T-helper 9 cell (primary cell): Measurements from ENCODE around the gene RUNX1.

Source experiments
- DNase-seq: peaks from one replicate; pipeline ENCODE4 v3.0.0-alpha.2; 2020

The RUNX1 gene

DNA sequence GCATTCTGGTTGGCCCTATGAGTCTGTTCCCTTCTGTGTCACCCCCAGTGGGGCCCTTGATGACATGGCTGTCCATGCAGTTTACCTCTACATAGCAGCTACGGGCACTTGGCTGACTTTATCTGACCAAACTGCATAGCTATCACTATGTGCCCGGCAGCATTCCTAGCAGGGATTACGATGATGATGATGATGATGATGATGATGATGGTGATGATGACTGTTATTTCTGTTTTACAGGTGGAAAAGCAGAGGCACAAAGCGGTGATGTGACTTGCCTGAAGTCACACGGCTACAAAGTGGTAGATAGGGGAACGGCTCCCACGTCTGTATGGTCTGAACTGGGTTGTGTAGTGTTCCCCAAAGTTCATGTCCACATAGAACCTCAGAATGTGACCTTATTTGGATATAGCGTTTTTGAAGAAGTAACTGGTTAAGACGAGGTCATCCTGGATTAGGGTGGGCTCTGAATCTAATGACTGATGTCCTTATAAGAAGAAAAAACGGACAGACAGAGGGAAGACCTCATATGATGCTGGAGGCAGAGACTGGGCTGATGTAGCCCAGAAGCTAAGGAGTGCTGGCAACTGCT, 57.6 kb downstream of the RUNX1 start:
- no peak for DNase-seq

DNA sequence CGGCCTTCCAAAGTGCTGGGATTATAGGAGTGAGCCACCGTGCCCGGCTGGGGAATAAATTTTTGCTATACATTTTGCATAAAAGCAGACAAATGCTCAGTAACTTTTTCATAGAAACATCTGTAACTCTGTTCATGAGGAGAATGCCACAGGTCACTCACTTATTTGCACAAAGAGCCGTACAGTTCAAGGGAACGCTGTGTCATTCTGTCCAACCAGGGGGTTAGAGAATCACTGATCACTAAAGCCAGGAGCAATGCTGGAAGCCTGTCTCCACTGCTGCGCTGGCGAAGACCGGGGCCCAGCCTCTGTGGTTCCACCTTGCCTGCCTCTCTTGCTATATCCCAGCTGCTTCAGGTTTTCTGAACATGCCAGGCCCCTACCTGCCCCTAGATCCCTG, 58.3 kb downstream of the RUNX1 start:
- no peak for DNase-seq

DNA sequence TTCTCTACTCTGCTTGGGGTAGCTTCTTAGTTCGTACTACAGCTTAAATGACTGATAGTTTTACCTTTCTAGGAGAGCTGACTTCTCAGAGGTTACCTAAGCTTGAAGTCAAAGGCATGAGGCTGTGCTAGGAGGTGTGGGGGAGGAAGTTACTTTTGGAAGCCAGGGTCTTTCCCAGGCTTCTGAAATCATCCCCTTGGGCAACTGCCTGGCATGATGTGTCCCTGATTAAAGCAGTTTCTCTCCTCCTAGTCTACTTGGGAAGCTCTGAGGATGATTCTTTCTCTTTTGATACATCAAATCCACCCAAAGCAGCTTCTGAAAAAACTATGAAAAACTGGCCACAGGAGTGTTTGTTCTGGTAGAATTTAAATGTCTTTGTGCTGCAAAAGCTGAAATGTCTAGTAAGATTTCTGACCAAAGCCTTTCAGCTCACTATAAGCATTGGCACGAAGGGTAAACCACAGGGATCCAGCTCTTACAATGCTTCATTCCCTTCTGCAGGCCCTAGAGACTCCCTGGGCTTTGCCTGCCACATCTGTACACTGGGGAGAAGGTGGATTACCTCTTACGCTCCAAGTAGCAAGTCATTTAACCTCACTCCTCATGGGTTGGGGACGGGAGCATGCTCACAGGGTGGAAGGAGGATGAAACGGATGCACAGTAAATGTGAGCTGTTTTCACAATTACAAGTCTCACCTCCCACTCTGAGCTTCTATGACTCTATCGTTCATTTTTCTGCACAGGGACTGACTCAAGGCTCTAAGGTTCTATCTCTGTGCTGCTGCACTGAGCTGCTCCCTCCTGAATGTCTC, 59.6 kb downstream of the RUNX1 start:
- DNase-seq, result no peak

DNA sequence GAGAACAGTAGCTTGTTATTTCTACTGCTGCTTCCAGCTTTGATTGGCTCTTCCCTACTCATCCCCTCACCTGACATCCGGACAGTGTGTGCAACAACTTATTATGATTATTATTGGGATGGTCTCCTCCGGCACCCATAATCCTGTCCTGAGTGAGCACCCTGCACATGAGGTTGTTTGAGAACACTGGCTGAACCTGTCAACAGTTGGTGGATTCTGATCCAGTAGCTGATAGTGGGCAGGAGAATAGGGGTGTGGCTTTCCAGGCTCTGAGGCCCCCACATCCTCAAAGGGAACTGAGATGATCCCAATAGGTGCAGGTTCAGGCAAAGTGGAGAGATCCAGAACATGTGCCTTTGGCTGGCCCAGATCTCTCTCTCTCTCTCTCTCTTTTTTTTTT, 60.5 kb downstream of the RUNX1 start:
- no peak for DNase-seq

DNA sequence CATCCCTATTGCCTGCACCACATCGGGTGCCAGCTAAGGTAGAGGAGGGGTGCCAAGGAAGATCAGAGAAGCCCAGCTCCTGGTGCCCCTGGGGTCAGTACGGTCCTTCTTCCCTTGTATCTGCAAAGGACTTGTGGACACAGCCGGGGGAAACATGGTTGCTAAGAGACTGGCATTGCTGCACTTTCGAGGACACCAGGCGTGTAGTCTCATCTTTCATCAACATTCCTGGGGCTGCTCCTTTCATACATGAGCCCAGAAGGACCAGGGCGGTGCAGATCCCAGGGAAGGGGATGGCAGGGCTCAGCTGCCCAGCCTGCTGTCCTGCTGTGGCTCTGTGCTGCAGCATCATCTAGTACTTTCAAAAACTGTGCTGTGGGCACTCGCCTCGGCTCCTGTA, 61.0 kb downstream of the RUNX1 start:
- DNase-seq, result no peak

DNA sequence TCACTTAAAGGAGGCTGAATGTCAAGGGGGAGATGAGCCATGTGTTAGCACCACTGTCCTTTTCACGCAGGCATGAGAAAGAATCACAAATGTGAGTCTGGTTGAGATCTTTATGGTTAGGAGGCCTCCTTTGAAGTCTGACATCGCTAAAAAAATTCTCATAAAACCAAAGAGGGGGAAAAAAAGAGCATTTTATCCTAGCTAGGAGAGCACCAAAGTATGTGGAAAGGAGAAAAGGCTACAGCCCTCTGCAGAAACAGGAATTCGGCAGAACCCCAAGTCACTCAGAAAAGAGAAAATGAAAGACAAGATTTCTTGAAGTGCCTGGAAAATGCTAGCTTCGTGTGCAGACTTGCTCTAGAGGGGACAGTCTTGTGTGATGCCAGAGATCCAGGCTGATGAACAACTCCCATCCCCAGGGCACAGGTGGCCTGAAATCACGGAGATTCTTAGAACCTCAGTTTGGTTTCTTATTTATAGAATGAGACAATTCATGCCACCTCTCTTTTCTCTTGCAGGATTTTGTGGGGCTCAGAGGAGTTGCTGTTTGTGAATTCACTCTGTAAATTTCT, 61.5 kb downstream of the RUNX1 start:
- no peak for DNase-seq

DNA sequence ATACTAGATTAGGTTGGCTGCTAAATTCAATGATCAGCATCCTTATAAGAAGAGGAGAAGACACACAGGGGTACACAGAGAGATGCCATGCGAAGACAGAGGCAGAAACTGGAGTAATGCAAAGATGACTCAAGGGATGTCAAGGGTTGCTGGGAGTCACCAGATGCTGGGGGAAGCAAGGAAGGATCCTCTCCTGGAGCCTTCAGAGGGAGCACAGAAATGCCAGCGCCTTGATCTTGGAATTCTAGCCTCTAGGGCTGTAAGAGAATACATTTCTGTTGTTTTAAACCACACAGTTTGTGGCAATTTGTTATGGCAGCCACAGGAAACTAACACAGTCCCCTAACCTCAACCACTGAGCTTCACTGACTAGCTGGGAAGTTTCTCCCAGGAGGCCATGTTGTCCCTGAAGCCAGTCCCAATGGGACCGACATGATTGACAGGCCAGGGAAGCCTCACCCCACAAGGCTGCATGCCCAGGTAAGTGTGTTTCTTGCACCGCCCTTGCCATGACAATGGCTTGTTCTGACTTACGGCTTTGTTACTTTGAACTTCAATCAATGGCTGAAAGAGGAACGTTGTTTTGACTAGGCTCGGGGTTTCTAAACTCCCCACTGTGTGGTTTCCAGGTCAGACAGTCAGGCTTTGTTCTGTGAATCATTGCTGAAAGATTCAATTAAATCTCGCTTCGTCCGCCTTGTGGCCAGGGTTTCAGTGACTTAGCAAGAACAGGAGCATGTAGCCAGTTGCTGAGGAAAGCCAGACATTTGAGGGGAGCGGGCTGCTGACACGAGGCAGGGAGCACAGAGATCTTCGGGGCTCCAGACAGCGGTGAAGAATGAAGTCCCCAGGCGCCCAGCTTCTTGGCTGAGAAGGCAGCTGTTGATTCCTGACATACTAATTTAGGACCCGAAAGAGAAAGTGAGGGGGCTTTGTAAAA, 62.3 kb downstream of the RUNX1 start:
- peak; percentile 42 for DNase-seq

DNA sequence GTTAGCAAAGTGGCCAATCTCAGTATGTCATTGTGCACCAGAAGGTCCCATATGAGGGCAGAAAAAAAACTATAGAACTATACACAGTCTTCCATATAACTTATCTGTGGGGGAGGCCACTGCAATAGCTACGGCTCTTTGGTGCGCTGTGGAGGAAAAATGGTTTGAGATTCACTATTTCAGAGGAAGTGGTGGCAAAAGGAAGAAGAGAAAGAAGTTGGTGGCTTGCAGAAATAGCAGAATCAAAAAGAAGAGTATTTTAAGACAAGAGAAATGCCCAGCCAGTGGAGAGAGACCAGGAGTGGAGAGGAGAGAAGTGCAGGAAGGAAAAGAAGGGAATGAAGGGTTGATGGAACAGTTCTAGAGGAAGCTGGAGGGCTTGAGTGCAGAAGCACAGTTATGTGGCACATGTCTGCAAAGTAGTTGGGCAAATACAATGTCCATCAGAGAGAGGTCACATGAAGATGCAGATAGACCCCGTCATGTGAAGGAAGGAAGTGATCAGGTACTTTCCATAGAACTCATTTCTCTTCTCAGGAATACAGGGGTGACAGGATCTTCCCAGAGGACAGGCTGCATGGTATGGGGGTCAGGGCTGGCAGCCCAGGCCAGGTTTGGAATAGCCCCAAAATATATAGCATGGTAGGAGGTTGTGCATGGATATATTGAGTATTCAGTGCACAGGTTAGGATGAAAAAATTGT, 64.6 kb downstream of the RUNX1 start:
- no peak for DNase-seq

DNA sequence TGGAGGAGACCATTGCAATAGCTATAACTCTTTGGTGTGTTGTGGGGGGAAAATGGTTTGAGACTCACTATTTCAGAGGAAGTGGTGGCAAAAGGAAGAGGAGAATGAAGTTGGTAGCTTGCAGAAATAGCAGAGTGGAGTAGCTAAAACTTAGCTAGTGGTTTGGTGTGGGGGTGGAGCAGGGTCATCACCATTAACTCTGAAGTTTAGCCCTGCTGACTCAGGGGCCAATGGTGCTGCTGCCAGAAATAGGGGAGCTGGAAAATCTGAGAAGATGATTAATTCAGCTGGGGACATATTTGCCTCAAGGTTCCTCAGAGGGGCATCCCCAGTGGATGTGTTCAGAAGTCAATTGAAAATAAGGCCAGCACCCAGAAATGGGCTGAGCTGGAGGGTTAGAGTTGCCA, 65.4 kb downstream of the RUNX1 start:
- DNase-seq, result no peak

DNA sequence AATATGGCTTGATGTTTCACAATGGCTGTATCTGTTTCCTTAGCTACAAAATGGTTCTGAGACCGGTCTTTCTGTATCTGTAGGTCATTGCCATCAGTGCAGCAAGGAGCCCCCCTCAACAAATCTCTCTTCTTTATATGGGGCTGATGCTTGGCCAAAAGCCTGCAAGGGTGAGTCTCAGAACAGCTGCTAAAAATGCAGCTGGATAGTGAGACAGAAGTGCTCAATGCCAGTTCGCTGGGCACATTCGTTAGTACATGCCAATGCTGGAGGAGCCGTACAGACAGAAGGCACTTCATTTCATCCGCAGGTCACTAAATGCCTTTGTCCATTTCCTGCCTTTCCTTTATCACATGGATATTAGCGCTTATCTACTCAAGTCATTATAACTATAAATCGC, 67.3 kb downstream of the RUNX1 start:
- DNase-seq, result no peak

DNA sequence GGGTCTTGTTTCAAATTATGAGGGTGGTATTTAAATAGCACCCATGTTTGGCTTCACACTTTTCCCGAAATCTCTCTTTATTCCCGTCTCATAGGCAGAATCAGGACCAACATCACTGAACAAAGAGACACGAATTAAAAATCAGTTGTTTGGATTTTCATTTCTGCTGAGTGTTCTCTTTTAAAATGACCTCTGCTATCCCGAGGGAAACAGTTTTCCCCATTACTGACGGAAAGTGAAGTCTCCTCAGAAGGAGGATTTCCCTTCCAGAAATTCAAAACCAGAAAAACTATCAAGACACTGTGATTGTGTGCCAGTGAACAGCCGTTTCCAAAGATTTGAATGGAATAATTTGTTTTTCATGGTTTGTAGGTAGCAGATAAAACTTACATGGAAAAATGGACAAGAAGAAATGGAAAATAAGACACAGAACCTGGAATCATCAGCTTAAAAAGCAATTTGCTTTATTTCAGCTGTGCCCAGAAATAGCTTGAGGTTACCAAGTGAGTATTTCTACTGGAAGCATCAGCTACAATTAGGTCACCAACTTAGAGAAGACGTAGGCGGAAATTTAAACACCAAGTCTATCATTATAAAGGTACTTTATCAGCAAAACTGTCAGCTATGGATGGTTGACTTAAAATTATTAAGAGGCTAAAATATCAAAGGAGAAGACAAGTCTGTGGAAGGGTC, 68.5 kb downstream of the RUNX1 start:
- no peak for DNase-seq

DNA sequence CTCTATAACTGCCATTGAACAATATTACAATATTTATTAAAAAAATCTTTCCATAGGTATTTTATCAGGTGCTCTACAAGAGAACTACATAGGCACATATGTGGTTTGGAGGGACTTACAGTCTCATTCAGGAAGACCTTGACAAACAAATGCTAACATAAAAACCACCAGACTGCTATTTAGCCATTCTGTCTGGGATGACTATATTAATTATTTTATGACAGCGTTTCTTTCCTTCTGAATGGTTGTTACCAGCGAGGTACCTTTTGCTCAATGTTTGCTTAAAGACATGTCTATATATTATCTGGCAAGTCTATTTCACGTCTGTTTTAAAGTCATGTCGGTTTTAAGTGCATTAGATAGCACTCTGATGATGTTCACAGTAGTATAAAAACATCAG, 69.7 kb downstream of the RUNX1 start:
- DNase-seq, result no peak

DNA sequence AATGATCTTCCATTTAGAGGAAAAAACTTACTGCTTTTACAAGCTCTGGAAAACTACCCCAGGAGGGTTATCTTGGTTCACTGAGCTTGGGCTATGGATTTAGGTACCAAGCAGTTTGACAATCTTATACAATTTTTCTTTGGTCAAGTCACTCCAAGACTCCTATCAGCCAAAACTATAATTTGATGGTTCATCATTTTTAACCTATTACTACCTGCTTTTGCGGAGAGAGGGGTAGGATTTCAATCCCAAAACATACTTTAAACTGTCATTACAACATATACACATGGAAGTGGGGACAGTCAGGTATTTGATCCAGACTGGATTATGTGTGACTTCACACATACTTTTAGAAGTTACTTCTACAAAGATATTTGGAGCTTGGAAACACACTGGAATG, 71.8 kb downstream of the RUNX1 start:
- no peak for DNase-seq

DNA sequence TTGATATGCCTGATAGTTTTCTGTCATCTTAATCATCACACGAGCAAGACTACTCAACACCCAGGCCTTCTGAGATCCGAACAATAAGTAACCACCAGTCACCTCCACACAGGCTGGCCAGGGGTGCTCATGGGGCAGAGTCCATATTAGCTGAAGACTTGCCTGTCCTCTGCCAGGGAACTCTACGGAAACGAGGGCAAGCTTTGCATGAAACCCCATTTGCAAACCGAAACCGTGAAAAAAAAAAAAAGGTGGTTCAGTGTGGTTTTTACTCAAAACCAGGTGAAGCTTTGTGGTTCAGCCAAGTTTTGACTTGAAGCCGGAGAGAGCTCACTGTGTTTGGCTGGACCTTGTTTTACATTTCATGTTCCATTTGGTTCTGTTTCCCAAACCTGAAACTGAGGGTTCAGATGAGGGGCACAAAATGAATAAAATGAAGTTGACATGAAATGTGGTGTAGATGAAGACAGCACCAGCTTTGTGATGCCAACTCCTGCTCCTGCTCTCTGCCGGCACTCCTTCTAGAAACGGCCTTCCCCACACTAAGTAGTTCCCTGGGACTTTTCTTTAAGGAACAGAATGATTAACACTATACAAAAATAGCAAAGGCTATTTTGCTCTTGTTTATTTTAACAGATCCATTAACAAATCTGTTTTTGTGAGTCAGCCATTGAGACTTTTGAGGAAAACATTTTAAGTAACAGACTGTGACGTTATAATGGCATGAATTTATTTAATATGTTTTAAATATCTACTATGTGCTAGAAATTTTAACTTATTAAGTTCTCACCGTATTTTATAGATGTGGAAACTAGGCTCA, 74.7 kb downstream of the RUNX1 start:
- DNase-seq, result peak; percentile 15

DNA sequence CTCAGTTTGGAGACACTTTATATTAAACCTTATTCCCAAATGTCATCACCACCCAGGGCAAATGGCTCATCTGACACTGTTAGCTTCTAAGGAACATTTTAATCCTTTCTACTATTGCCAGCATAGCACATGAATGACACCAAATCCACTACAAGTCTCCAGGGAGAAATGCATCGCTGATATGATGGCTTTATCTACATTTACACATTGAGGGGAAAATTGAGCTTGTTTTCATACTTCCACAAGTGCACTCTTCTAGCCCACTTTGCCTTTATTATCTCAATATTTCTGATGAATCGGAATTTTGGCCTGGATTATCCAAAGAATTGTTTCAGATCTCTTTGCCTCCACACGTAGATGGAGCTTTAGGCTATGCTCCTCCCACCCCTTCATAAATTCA, 75.4 kb downstream of the RUNX1 start:
- no peak for DNase-seq

DNA sequence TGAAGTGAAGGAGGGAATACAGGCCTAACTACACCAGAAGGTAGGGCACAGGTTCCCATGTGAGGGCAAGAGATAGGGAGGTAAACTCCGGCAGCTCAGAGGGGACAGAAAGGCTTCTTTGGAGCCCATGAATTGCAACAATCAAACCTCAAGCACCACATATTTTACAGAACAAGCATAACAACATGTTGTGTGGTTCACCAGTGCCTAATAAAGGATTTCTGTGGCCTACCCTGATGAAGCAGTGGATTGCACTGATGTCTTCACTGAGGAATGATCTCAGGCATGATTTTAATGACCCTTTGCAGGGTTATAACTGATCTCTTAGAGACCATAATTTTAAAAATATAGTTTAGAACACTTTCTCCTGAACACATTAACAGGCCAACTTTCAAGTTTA, 77.4 kb downstream of the RUNX1 start:
- no peak for DNase-seq

DNA sequence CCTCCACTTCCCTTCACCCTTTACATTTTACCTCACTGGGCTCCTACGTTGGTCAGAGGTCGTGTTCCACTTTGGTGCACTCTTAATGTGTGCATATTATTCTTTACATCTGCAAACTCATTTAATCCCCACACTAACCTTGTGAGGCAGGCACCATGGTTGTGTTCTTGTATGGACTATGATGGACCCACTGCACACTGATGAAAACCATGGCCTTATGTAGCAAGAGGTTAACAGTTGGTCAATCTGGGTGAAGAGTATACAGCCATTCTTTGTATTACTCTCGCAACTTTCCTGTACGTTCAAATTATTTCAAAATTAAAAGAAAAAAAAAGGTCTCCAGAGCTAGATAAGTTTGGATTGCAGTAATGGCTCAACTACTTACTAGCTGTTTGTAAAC, 78.5 kb downstream of the RUNX1 start:
- no peak for DNase-seq

DNA sequence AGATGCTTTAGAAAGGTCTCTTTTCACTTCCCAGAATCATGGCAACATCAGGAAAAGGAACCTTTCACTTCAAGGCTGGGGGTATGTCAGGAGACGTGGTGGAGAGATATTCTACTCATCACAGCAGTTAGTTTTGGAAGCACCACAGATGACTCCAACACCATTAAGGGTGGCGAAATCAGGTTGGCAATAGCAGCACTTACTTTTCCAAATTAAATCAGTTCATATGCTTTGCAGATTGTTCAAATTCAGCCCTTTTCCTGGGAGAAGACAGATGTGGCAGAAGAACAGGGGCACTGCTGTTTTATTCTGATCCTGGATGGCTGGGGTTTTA, 79.0 kb downstream of the RUNX1 start:
- no peak for DNase-seq

DNA sequence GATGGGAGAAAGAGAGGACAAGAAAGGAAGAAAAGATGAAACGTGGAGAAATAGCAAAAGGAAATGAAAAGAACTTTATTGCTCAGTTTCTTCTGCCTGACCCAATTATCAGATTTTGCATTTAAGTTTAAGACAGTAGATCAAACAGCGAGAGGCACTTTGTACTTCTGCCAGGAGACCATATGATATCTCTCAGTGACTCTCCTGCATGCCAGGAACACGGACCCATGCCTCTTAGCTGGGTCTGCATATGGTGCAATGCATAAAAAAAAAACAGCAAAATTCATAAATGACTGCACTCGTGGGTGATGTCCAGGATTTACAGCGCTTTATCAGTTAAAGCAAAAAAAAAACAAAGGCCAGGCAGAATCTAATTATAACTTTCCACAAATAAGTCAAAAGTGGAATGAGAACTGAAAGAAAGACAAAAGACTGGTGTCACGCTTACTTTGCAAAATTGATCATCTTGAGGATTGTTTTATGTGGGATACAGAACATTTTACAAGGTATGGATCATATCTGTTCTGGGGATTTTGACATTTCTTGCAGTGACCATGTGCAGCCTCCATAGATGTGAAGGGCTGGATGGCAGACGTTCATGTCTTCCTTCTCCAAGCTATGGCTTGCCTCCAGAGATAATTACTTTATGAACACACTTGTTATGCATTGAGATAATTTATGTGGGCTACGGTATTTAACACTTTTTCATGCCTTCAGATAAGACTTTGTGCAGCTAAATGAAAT, 79.5 kb downstream of the RUNX1 start:
- no peak for DNase-seq
